HG03159 (cell line): ENCODE results near the gene RAD21L1.
"Not testable (repeated sequence)": the region's sequence is repeated elsewhere in the genome, so short reads cannot be mapped to it uniquely, and the experiment has no call there.

Experiments
- ATAC-seq: cut with Tn5 transposase; IDR thresholded peaks from one replicate; pipeline ENCODE4 v1.9.1; 2021; ENCODE audit warnings: mild to moderate bottlenecking, moderate library complexity; ENCODE audit not compliant: unreplicated experiment

The RAD21L1 gene

GRCh38 chr20:1199212-1199873 lies 26.5 kb upstream of the RAD21L1 start:
- ATAC-seq: no peak

- ATAC-seq: no peak
Observed at GRCh38 chr20:1199964-1200363, 25.9 kb upstream of the RAD21L1 start.

GRCh38 chr20:1202762-1203504 lies 22.9 kb upstream of the RAD21L1 start, which contains the start of gene C20orf202:
Gene C20orf202 (plus strand): TSS chr20:1203454. CDS start chr20:1203586, 132 bp downstream.
- ATAC-seq: no peak

- ATAC-seq: no peak
Observed at GRCh38 chr20:1203630-1204029, 22.2 kb upstream of the RAD21L1 start.

GRCh38 chr20:1204113-1204512 lies 21.7 kb upstream of the RAD21L1 start:
- ATAC-seq: no peak

GRCh38 chr20:1204576-1204975 lies 21.3 kb upstream of the RAD21L1 start:
- ATAC-seq: no peak

- ATAC-seq: no peak
Observed at GRCh38 chr20:1205802-1206201, 20.0 kb upstream of the RAD21L1 start.

GRCh38 chr20:1206366-1207148 lies 19.3 kb upstream of the RAD21L1 start:
- no peak for ATAC-seq

GRCh38 chr20:1207293-1207878 lies 18.5 kb upstream of the RAD21L1 start:
- ATAC-seq: no peak

GRCh38 chr20:1209447-1210387 lies 16.1 kb upstream of the RAD21L1 start:
- no peak for ATAC-seq

- no peak for ATAC-seq
Observed at GRCh38 chr20:1210501-1210900, 15.3 kb upstream of the RAD21L1 start.

GRCh38 chr20:1212023-1212422 lies 13.8 kb upstream of the RAD21L1 start:
- ATAC-seq: no peak

GRCh38 chr20:1212607-1213396 lies 13.0 kb upstream of the RAD21L1 start:
- peak; percentile 74 for ATAC-seq

GRCh38 chr20:1214838-1215261 lies 11.0 kb upstream of the RAD21L1 start:
- ATAC-seq: no peak

- no peak for ATAC-seq
Observed at GRCh38 chr20:1215386-1216170, 10.3 kb upstream of the RAD21L1 start.

GRCh38 chr20:1216527-1217427 lies 9.1 kb upstream of the RAD21L1 start:
- not testable (repeated sequence) for ATAC-seq

GRCh38 chr20:1222750-1223149 lies 3.1 kb upstream of the RAD21L1 start:
- ATAC-seq: not testable (repeated sequence)
